H1 (cell line): Measurements from ENCODE around the gene ENTPD2.

ENCODE experiments used
- ATF3 ChIP-seq: IDR thresholded peaks from 2 replicates; pipeline ENCODE4 v1.6.1; 2011; ENCODE audit warnings: low read depth, mild to moderate bottlenecking, low read length; ENCODE audit not compliant: insufficient read depth
- CHD7 ChIP-seq: fragments of 300-600 bp; sonication (generic); IDR thresholded peaks from 2 replicates; pipeline ENCODE4 v1.7.1; 2012; ENCODE audit warnings: low read length, moderate library complexity, mild to moderate bottlenecking, inconsistent platforms; ENCODE audit not compliant: insufficient replicate concordance
- EP300 ChIP-seq, 2 experiments: IDR thresholded peaks; 1 replicate in 1 of 2; 2 replicates in 1 of 2; pipeline ENCODE4 v1.6.1; 2011 to 2012; ENCODE audit warnings: low read depth in 2 of 2, low read length in 2 of 2, mild to moderate bottlenecking in 2 of 2, borderline replicate concordance in 1 of 2, inconsistent platforms in 1 of 2, moderate library complexity in 1 of 2
- EZH2 ChIP-seq: fragments of 200-600 bp; sonication (generic); IDR thresholded peaks from 2 replicates; pipeline ENCODE4 v1.7.1; 2012; ENCODE audit warnings: low read depth, mild to moderate bottlenecking, moderate library complexity, low read length, inconsistent platforms; ENCODE audit not compliant: severe bottlenecking
- JUND ChIP-seq: IDR thresholded peaks from 2 replicates; pipeline ENCODE4 v1.6.1; 2011; ENCODE audit warnings: mild to moderate bottlenecking, improper control_type of control experiment, low read length
- KDM1A ChIP-seq: fragments of 200-600, 300-600 bp; sonication (generic); IDR thresholded peaks from 2 replicates; pipeline ENCODE4 v1.7.1; 2016; ENCODE audit warnings: mild to moderate bottlenecking, low read length, borderline replicate concordance
- MAX ChIP-seq: IDR thresholded peaks from 2 replicates; pipeline ENCODE4 v1.6.1; 2012; ENCODE audit warnings: inconsistent platforms
- POLR2A ChIP-seq, 2 experiments: IDR thresholded peaks; 1 replicate in 1 of 2; 2 replicates in 1 of 2; pipeline ENCODE4 v1.6.1; 2011; ENCODE audit warnings: low read depth in 2 of 2, low read length in 2 of 2, mild to moderate bottlenecking in 2 of 2; ENCODE audit errors: control extremely low read depth in 1 of 2
- TF ChIP-seq, protein P1 (sequence below), 3 experiments: IDR thresholded peaks; 1 replicate in 2 of 3; 2 replicates in 1 of 3; pipeline versions ENCODE4 v1.5.1 to v1.6.1; 2011; ENCODE audit warnings: low read length in 3 of 3, mild to moderate bottlenecking in 3 of 3, inconsistent platforms in 2 of 3, low read depth in 1 of 3, moderate library complexity in 1 of 3; ENCODE audit not compliant: insufficient read depth in 1 of 3; ENCODE audit errors: control extremely low read depth in 1 of 3

DNA sequence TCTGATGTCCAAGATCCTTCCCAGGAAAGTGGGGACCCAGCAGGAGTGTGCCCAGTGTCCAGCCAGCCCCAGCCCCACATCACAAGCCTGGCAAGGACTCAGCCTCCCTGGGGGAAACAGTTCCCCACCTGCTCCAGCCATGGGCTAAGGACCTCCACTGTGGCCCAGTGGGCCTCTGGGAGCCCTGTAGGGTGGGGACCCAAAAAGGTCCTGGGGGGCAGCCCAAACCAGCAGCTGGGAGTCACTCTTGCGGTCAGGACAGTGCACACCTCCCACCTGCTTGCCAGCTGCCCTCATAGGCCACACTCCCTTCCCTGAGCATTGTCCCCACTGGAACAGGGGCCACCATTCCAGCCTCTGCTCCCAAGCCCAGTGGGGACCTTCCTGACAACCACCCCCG lies 27.5 kb downstream of the ENTPD2 start:
- no peak for TF ChIP-seq JUND
- TF ChIP-seq KDM1A = no peak
- TF ChIP-seq, protein P1, sequence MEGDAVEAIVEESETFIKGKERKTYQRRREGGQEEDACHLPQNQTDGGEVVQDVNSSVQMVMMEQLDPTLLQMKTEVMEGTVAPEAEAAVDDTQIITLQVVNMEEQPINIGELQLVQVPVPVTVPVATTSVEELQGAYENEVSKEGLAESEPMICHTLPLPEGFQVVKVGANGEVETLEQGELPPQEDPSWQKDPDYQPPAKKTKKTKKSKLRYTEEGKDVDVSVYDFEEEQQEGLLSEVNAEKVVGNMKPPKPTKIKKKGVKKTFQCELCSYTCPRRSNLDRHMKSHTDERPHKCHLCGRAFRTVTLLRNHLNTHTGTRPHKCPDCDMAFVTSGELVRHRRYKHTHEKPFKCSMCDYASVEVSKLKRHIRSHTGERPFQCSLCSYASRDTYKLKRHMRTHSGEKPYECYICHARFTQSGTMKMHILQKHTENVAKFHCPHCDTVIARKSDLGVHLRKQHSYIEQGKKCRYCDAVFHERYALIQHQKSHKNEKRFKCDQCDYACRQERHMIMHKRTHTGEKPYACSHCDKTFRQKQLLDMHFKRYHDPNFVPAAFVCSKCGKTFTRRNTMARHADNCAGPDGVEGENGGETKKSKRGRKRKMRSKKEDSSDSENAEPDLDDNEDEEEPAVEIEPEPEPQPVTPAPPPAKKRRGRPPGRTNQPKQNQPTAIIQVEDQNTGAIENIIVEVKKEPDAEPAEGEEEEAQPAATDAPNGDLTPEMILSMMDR (IDR thresholded peaks at IDR 0.05; ENCODE audit: control extremely low read depth in 1 of 3, insufficient read depth in 1 of 3, low read depth in 1 of 3, low read length in 3 of 3) = no peak
- TF ChIP-seq EP300 (IDR thresholded peaks at IDR 0.05; ENCODE audit: borderline replicate concordance in 1 of 2, low read depth in 2 of 2, low read length in 2 of 2) = no peak
- no peak for TF ChIP-seq POLR2A (IDR thresholded peaks at IDR 0.05; ENCODE audit: control extremely low read depth in 1 of 2, low read depth in 2 of 2, low read length in 2 of 2)
- TF ChIP-seq EZH2 = no peak
- TF ChIP-seq MAX = no peak
- no peak for TF ChIP-seq ATF3
- no peak for TF ChIP-seq CHD7
